AG10803 (cell line): ENCODE results near the gene WNT11.

Experiments used
- DNase-seq: peaks from one replicate; pipeline ENCODE4 v3.0.0; 2010; ENCODE audit warnings: low read depth
- H3K4me3 ChIP-seq: 2 replicates; pipeline ENCODE4 v1.5.1; 2011; ENCODE audit warnings: mild to moderate bottlenecking, low read length, control low read depth
- CTCF ChIP-seq: conservative IDR thresholded peaks from 2 replicates; pipeline ENCODE4 v1.5.1; 2011; ENCODE audit warnings: mild to moderate bottlenecking, low read length, control low read depth, inconsistent platforms

WNT11 gene

GRCh38 chr11:76148231-76148630 lies 58.1 kb downstream of the WNT11 start:
- TF ChIP-seq CTCF: no peak
- no peak overlapping the region for H3K4me3 ChIP-seq
- no peak for DNase-seq

- no peak for DNase-seq
- no peak overlapping the region for H3K4me3 ChIP-seq
- TF ChIP-seq CTCF: no peak
Measured at GRCh38 chr11:76147106-76147740, 59.1 kb downstream of the WNT11 start.

DNA sequence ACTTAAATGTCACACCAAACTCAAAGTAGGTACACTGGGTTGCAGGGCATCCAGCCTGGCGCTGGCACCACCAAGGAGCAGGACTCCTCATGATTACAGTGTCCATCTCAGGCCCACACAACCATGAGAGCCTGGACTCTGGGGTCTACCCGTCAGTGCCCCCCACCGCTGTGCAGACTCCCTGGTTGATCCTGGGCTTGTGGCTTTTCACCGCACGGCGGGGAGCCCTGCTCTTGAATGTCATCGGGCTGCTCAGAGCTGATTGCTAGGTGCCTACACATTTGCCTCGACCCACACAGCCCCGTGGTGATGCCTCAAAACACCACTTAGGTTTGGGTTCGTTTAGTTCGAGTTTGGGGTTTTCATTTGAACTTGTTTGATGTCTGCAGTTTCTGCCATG lies 63.0 kb downstream of the WNT11 start:
- TF ChIP-seq CTCF: no peak
- no peak overlapping the region for H3K4me3 ChIP-seq
- DNase-seq: no peak

DNA sequence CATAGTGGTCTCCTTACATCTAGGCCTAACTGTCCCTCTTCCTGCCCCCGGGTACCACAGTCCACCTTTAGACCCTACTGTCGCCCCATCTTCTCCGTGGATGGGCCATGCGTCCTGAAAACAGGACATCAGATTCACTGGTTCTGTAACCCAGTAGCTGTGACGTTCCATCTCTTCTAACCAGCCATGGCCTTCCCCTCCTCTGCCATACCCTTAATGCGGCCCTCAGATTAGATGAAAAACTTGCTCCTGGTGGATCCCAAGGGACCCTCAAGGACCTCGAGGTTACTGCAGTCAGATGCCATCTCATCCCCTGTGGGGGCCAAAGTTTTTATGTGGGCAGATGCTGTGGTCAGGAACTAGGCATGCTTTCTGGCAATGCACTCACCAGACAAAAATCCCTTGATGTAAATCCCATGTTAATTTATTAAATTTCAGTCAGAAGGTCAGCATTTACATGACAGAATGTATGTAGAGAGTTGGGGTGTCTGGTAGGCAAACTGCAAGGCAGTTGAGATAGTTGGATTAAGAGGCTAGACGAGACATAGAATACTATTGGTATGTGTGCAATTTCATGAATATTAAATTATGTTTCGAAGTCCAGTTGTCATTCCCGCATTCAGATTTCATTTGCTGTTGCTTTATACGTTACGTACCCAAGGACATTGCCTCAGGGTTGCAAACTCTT lies 64.3 kb downstream of the WNT11 start:
- H3K4me3 ChIP-seq: no peak overlapping the region
- TF ChIP-seq CTCF: no peak
- DNase-seq: no peak

- DNase-seq: no peak
- no peak for TF ChIP-seq CTCF
- H3K4me3 ChIP-seq: no peak overlapping the region
Measured at GRCh38 chr11:76140912-76141574, 65.3 kb downstream of the WNT11 start.

GRCh38 chr11:76139314-76139713 lies 67.0 kb downstream of the WNT11 start:
- no peak for TF ChIP-seq CTCF
- no peak overlapping the region for H3K4me3 ChIP-seq
- peak; percentile 48 for DNase-seq
